NCI-H82 (cell line): ENCODE data around the gene KRTAP10-3.

Source experiments
- DNase-seq: peaks from one replicate; lab custom pipeline; 2025; lab: John Stamatoyannopoulos, UW

The KRTAP10-3 gene

DNA sequence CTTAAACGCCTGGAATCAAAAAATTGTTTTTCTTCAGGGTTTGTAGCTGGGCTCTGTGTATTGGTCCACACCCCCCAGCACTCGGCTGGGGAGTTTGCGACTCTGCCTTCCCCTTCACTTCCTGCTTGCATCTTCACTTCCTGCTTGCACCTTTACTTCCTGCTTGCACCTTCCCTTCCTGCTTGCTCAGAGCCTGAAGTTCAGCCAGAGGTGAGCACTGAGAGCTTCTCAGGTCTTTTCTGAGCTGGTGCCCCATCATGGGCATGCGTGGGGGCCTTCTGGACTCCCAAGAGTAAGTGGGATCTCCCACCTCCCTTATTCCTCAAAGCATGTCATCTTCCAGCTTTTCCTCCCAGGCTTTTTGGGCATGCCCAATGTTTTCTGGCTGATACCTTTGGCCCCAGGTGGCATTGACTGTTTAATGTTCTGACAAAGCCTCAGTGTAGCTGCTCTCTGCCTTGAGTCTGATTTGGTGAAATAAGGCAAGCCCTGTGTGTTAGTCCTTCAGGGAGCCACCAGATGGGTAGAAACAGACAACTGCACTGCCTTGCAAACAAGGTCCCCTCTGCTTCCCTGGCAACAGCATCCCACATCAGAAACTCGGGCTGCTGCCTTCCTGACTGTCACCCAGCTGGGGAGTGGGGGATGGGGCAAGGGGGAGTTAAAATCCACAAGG, 10.8 kb downstream of the KRTAP10-3 start:
- DNase-seq, result no peak

DNA sequence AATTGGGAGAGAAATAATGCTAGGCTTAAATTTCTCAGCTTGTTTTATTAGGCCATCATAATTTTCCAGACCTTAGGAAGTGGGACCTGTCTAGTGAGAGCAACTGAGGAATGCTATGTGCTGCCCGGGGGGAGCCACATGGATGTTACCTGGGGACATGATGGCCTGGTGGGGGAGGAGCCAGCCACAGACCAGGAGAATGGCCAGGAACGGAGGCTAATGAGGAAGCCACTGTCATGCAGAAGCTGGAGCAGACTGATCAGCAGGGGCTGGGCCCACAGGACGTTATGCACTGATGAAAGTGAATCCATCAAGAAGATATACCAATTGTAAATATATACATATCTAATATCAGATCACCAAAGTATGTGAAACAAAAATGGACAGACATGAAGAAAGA, 14.0 kb downstream of the KRTAP10-3 start:
- no peak for DNase-seq

DNA sequence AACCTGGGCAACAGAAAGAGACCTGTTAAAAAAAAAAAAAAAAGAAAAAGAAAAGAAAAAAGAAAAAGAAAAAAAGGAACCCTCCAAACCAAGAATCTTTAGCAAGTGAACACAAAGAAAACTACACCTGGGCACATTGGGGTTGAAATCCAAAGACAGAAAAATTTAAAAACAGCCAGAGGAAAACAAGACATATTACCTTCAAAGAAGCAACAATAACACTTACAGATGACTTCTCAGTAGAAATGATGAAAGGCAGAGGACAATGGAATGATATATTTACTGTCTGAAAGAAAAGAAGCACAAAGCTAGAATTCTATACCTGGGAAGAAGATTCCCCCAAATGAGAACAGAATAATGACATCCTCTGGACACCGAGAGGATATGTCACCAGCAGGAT, 15.9 kb downstream of the KRTAP10-3 start:
- DNase-seq, result no peak

GRCh38 chr21:44540741-44541288, 17.8 kb downstream of the KRTAP10-3 start:
- no peak for DNase-seq

DNA sequence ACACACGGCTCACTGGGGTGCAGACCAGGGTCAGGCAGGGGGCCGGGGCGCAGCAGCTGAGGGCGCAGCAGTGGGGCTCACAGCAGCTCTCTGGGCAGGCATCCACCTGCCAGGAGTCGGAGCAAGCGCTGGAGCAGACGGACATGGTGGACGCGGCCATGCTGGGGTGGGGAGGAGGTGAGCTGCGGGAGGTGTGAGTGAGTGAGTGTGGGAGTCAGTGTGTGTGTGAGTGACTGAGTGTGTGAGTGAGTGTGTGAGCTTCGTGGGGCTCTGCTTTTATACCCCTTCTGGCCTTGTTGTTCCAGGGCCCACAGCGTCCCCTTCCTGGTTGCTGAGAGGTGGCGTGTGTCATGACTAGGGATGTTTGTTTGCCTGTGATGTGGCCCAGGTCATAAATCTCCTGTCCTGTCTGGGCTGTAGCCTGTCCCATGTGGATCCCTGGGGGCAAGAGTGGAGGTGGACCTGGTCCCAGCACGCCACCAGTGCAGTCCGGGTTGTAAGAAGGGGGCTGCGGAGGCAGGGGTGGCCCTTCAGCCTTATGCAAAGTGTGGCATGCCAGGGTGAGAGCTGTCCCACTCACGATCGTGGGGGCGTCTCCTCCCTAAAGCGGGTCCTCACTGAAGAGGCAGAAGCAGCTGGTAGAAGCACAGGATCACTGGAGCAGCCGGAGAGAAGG, 18.5 kb downstream of the KRTAP10-3 start, which contains the start of gene KRTAP10-1:
Gene KRTAP10-1, minus strand, starts transcription at position 205 of the 676 bp plus-strand sequence. Its CDS starts 45 bp downstream, at position 160.
- DNase-seq, result no peak

DNA sequence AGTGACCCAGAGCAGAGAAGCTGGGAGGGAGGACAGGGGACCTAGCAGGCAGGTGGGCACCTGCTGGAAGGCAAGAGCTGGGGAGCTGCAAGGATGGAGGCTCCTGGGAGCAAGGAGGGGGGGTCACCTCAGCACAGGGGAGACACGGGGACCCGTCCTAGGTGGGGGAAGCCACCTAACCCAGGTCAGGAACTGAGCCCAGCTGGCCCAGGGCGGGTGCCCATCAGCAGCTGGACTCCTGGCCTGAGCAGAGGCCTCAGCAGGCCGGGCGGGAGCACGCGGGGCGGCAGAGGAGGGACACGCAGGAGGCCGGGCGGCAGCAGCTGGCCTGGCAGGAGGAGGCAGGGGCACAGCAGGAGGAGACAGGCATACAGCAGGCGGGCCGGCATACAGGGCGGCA, 19.5 kb downstream of the KRTAP10-3 start:
- DNase-seq, result no peak

DNA sequence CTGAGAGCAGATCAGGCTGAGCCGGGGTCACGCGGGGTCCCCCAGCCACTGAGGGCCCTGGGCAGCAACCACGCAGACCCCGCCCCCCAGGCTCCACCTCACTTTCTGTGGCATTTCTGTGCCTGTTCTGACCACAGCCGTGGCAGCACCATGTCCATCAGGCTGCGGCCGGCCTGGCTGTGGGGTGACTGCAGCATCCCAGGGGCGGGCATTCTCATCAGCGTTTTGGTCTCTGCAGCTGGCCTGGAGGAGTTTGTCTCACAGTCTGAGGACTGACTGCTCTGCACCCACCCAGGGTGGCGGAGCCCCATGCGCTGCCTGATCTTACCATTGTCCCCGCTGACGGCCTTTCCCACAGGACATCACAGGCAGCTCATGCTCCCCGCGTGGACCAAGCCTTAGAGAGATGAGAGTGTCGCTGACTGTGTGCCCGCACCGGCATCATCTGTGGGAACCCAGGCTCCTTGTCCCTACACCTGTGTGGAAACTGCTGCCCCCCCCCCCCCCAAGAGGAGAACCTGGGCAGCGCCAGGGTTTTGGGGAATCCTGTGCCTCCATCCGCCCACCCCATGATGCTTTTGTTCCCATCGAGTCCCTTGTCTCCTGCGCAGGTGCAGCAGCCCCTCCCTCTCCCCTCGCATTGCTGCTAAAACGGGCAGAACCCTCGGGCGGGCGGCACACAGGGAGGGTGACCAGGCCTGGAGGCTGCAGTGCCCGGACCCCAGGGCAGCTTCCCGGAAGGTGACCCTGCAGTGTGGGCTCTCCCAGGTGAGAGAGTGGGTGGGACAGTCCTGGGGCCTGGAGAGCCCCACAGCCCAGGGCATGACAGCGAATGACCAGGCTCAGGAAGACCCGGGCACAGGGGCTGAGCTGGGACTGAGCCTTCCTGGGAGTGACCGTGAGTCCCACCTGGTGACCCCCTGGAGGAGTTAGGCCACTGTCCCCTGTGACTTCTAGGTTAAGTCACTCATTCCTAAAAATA, 20.4 kb downstream of the KRTAP10-3 start:
- DNase-seq, result no peak

- DNase-seq, result no peak
Measured at GRCh38 chr21:44535963-44536362, 22.6 kb downstream of the KRTAP10-3 start.

DNA sequence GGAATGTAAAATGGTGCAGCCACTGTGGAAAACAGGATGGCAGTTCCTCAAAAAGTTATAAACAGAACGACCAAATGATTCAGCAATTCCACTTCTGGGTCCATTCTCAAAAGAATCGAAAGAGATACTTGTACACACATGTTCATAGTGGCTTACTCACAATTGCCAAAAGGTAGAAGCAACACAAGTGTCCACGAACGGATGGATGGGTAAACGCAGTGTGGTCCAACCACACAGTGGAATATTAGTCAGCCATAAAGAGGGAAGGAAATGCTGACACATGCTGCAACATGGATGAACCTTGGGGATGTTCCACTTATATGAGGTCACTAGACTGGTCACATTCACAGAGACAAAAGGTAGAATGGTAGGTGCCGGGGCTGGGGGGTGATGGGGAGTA, 23.9 kb downstream of the KRTAP10-3 start:
- no peak for DNase-seq

GRCh38 chr21:44533891-44534627, 24.5 kb downstream of the KRTAP10-3 start:
- DNase-seq, result no peak

GRCh38 chr21:44533121-44533890, 25.3 kb downstream of the KRTAP10-3 start:
- DNase-seq, result no peak

- no peak for DNase-seq
Measured at GRCh38 chr21:44532712-44533111, 25.9 kb downstream of the KRTAP10-3 start.

DNA sequence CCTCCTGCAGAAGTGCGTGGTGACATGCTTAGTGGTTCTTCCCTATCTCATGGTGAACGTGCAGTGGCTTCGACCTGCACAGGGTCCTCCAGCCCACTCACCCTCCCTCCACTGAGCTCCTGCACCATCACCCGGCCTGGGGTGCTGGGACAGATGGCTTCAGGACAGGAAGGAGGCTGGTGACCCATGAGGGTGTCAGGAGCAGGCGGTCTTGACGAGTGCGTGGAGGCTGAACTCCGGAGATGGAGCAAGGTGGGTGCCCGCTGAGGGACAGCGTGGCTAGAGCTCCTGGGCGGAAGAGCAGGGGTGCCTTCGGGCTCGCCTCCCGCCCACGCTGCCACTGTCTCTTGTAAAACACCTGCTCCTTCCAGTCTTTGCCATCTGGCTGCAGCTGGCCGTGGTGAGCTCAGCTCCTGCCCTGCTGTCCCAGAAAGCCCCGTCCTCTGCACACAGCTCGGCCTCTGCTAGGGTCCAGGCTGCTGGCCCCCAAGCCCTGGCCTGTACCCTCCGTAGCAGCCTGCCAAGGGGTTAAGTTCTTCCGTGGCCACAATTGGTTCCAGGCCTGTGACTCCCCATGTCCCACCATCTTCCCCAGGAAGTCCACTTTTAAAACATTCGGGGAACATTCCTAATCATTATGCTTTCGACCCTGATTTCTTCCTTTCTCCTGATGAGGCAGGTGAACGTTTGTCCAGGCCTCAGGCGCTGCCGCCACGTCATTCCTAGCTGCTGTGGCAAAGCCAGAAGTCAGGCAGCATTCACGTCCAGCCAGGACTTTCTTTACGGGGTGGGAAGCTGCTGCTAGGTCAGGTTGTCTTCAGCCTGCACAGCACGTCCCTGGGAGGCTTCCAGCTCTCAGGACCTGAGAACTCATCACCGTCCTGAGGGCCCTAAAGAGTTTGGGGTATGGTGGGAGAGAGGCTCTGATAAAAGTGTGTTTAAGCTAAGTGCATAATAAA, 26.7 kb downstream of the KRTAP10-3 start:
- DNase-seq, result peak; percentile 14

GRCh38 chr21:44530903-44531605, 27.5 kb downstream of the KRTAP10-3 start:
- no peak for DNase-seq

- DNase-seq, result no peak
Measured at GRCh38 chr21:44530221-44530902, 28.2 kb downstream of the KRTAP10-3 start.

DNA sequence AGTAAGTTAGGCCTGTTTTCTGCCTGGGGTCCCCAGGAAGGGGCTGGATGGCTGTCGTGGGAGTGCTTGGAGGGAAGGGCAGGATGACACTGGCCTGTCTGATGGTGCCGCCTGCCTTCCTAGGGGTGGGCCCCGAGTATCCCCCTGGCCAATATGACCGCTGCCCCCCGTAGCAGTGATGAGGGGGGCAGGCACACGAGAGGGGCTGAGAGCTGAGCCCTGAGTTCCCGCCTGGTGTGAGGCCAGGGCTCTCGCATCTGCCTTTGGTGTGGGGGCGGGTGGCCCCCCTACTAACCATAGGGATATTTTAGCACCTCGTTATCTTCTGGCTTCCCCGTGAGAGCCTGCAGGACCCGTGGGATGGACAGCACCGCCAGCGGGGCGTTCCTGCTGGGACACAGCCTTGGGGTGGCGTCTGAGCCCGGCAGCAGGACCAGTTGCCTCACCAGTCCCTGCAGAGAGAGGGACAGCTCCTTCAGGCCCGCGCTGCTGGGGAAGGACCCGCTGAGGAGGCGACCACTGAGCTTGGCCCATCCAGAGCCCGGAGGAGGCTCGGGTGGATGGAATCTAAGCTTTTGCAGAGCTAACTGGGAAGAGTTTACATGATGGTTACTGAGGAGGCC, 29.0 kb downstream of the KRTAP10-3 start:
- DNase-seq, result no peak

DNA sequence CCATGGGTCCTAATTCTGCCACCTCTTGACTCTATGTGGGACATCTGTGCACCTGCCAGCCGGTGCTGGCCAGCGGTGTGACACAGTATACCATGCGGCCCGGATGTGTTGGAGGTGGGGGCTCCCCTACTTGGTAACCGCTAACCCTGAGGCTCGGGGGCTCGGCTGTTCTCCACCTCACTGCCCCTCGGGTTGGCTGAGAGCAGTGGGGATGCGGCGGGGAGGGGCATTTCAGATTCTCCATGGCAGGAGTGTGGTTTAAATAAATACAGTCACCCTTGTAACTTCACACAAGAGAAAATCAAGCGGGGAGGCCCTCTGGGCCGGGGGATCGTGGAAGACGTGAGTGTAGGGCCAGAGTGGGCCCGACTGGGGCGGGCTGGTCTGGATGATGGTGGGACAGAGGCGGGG, 29.6 kb downstream of the KRTAP10-3 start:
- no peak for DNase-seq

DNA sequence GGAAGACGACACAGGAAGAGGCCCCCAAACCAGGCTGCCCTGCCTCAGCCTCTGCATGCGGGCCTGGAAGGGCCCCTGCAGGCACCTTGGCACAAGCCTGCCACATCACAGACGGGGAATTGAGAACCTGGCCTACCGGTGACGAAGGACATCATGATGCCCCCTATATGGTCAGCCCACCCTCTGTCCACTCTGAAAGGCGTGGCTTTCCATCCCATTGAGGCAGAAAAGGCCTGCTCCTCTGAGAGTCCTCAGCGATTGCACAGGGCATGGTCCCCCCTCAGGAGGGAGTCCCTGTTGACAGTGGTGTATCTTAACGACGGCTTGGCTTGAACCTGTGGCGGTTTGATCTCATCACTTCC, 30.0 kb downstream of the KRTAP10-3 start:
- no peak for DNase-seq
